Measurements from ENCODE around the gene SLC22A5. TPM values are rescaled to one million over a fixed set of nuclear protein-coding genes. Genes with fewer than 3 reads are reported as not detected.

SLC22A5 gene
- total RNA-seq, 4 donors from 2014 or later, result 34.6 to 129 (median 67.8) TPM

DNA sequence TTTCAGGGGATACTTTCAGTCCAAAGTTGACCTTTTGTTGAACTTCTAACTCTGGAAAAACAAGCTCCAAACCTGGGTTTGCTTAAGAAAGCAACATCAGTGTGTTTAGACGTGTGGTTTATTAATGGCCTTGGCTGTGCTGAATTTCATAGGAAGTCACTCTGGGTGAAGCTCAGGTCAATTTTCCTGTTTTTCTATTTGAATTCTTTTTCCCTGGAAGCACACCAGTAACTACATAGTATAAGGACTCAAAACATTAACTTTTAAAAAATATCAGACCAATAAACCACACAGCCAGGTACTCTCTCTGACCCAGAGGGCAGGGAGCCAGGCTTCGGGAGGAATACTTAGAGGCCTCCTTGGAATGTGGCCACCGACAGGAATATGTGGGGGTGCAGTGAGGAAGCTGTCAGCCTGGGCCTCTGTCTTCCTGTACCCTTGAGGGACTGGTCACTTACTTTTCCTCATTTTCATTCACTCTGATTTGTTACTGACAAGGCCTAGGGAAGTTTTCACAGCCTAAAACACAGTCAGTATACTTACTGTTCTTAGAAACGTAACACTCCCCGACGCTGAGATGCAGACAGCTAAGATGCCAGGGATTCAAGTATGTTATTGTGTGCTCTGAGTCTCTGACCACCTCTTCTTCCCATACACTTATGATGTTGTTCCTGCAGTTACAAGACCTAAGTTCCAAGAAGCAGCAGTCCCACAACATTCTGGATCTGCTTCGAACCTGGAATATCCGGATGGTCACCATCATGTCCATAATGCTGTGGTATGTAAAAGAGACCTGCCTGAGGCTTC lies 18.9 kb downstream of the SLC22A5 start:
- intact Hi-C loops (cut with DNase I; ENCODE audit: low total_unique reads) (no loop called here), in situ Hi-C loops (cut with MboI; ENCODE audit: low pct_ligation_motif_present in 1 of 4, low pct_unique_long_range_greater_than_20kb in 1 of 4, low sequenced_read_pairs in 3 of 4) (loop anchor here (10.0 to 25.0 kb wide), 5 partner anchors 116 to 449 kb away; partner anchors contain the start of genes SOWAHA (in 2 of the 4), SEPTIN8 (in 1 of the 4) and SHROOM1 (in 1 of the 4))
- no peaks in the 10 kb centered on the region for H3K9me3 ChIP-seq
- H3K27ac ChIP-seq, result peak overlapping the region; percentile 85 to 90 (median 87)
- H3K4me3 ChIP-seq, result no peak overlapping the region
- H3K27me3 ChIP-seq, result no peaks in the 10 kb centered on the region
- 22 to 58% methylated on average over 3 to 8 of the region's 8 CpGs for WGBS, 2 donors (ENCODE audit: low coverage in 1 of 2)
- peaks cover 29 to 54% (median 41%) of the 10 kb centered on the region in 4 donors for H3K4me1 ChIP-seq
- peak; percentile 30 for DNase-seq
- TF ChIP-seq, protein P1, sequence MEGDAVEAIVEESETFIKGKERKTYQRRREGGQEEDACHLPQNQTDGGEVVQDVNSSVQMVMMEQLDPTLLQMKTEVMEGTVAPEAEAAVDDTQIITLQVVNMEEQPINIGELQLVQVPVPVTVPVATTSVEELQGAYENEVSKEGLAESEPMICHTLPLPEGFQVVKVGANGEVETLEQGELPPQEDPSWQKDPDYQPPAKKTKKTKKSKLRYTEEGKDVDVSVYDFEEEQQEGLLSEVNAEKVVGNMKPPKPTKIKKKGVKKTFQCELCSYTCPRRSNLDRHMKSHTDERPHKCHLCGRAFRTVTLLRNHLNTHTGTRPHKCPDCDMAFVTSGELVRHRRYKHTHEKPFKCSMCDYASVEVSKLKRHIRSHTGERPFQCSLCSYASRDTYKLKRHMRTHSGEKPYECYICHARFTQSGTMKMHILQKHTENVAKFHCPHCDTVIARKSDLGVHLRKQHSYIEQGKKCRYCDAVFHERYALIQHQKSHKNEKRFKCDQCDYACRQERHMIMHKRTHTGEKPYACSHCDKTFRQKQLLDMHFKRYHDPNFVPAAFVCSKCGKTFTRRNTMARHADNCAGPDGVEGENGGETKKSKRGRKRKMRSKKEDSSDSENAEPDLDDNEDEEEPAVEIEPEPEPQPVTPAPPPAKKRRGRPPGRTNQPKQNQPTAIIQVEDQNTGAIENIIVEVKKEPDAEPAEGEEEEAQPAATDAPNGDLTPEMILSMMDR (IDR thresholded peaks at IDR 0.05), result no peak
- TF ChIP-seq POLR2AphosphoS5 (IDR thresholded peaks at IDR 0.05), result peak in 1 of 3 donors; percentile 22
- H3K36me3 ChIP-seq, result peaks cover 0 to 2% (median 0%) of the 10 kb centered on the region in 4 donors

DNA sequence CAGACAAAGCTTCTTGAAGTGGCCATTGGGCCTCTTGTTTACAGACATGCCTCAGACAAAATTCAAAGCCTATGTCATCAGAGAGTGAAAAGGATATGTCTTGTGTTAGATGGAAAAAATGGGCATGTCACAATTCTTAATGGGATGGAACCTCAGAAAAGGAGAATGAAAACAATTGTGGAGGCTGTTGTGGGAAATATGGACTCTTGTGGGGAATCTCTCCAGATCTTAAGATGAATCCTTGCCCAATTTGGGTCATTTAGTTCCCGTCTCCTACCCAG lies 19.5 kb downstream of the SLC22A5 start:
- TF ChIP-seq EP300 (IDR thresholded peaks at IDR 0.05; ENCODE audit: low read depth) (no peak), POLR2A (IDR thresholded peaks at IDR 0.05) (no peak), POLR2AphosphoS5 (IDR thresholded peaks at IDR 0.05) (no peak)
- TF ChIP-seq, protein P1 (IDR thresholded peaks at IDR 0.05), result no peak
- H3K27me3 ChIP-seq, result no peaks in the 10 kb centered on the region
- H3K4me1 ChIP-seq, result peaks cover 29 to 54% (median 41%) of the 10 kb centered on the region in 4 donors
- in situ Hi-C loops (cut with MboI; ENCODE audit: low pct_ligation_motif_present in 1 of 4, low pct_unique_long_range_greater_than_20kb in 1 of 4, low sequenced_read_pairs in 3 of 4), result loop anchor here (10.0 to 25.0 kb wide), 5 partner anchors 116 to 448 kb away; partner anchors contain the start of genes SOWAHA (in 2 of the 4), SEPTIN8 (in 1 of the 4) and SHROOM1 (in 1 of the 4)
- H3K9me3 ChIP-seq, result no peaks in the 10 kb centered on the region
- intact Hi-C loops (cut with DNase I; ENCODE audit: low total_unique reads), result no loop called here
- 94% methylated on average over 1 of the region's 1 CpG; no CpG with 5 or more reads in 1 of the 2 donors for WGBS, 2 donors (ENCODE audit: low coverage in 1 of 2)
- H3K4me3 ChIP-seq, result no peak overlapping the region
- DNase-seq, result no peak
- H3K27ac ChIP-seq, result peak overlapping the region; percentile 85 to 90 (median 87)
- H3K36me3 ChIP-seq, result peaks cover 0 to 8% (median 0%) of the 10 kb centered on the region in 4 donors

DNA sequence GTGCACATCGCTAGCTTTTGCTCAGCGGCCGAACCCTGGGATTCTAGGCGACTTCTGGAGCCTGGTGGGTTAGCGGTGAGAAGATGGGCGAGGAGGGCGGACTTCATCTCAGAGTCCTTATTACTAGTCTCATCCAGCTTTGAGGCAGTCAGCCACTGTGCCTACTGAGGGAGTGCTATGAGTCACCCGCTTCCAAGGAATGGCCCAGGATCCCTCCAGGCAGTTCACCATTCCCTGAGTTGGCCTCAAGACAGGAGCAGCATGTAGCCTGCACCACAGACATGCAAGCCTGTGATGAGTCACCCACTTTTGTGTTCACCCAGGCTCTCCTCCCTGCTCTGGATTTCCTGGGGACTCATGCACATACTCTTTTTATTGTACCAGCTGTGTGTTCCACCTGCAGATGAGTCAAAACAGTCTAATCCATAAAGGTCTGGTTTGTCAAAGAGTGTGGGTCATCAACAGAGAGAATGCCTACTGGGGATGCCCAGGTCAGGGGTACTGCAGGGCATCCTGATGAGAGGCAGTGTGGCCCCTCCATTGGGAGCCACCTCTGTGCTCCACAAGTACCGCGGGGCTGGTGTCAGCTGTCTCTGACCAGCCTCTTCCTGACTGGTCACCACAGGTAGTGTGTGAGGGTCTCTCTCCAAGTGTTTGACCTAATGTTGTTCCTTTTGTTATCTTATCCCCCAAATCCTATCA lies 20.2 kb downstream of the SLC22A5 start:
- Histone ChIP-seq H3K27ac (peak overlapping the region; percentile 85 to 90 (median 87)), H3K27me3 (no peaks in the 10 kb centered on the region), H3K4me1 (peaks cover 29 to 54% (median 41%) of the 10 kb centered on the region in 4 donors), H3K36me3 (peaks cover 0 to 11% (median under 1%) of the 10 kb centered on the region in 4 donors), H3K9me3 (no peaks in the 10 kb centered on the region), H3K4me3 (no peak overlapping the region)
- WGBS, 2 donors (ENCODE audit: low coverage in 1 of 2), result 45 to 90% methylated on average over 4 to 10 of the region's 10 CpGs
- intact Hi-C loops (cut with DNase I; ENCODE audit: low total_unique reads), result no loop called here
- no peak for TF ChIP-seq EP300 (IDR thresholded peaks at IDR 0.05; ENCODE audit: low read depth)
- TF ChIP-seq POLR2A (IDR thresholded peaks at IDR 0.05), result no peak
- TF ChIP-seq, protein P1 (IDR thresholded peaks at IDR 0.05), result no peak
- peak in 2 of 3 donors; percentile 45 to 72 for TF ChIP-seq POLR2AphosphoS5 (IDR thresholded peaks at IDR 0.05)
- peak; percentile 71 for DNase-seq
- in situ Hi-C loops (cut with MboI; ENCODE audit: low pct_ligation_motif_present in 1 of 4, low pct_unique_long_range_greater_than_20kb in 1 of 4, low sequenced_read_pairs in 3 of 4), result loop anchor here (10.0 to 25.0 kb wide), 5 partner anchors 115 to 448 kb away; partner anchors contain the start of genes SOWAHA (in 2 of the 4), SEPTIN8 (in 1 of the 4) and SHROOM1 (in 1 of the 4)

DNA sequence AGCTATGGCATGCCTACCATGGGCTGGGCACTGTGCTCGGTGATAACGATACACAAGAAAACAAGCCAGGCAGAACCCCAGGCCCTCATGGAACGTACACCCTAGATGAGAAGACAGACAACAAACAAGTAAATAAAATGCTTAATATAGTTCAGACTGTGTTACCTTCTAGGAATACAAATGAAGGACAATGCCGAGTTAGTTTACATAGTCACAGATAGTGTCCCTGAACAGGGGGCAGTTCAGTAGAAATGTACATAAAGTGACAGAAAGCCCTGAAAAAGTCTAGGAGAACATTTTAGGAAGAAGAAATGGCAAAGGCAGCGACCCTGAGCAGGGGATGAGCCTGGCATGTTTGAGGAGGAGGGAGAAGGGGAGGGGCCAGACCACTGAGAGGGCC lies 21.7 kb downstream of the SLC22A5 start:
- TF ChIP-seq POLR2AphosphoS5 (IDR thresholded peaks at IDR 0.05) (no peak), EP300 (IDR thresholded peaks at IDR 0.05; ENCODE audit: low read depth) (no peak), POLR2A (IDR thresholded peaks at IDR 0.05) (no peak)
- TF ChIP-seq, protein P1 (IDR thresholded peaks at IDR 0.05), result no peak
- Histone ChIP-seq H3K27me3 (no peaks in the 10 kb centered on the region), H3K4me1 (peaks cover 21 to 40% (median 32%) of the 10 kb centered on the region in 4 donors), H3K27ac (no peak overlapping the region), H3K4me3 (no peak overlapping the region), H3K9me3 (no peaks in the 10 kb centered on the region), H3K36me3 (peaks cover 0 to 14% (median 6%) of the 10 kb centered on the region in 4 donors)
- in situ Hi-C loops (cut with MboI; ENCODE audit: low pct_ligation_motif_present in 1 of 4, low pct_unique_long_range_greater_than_20kb in 1 of 4, low sequenced_read_pairs in 3 of 4) (loop anchor here (25.0 kb wide), 4 partner anchors 321 to 446 kb away; partner anchors contain the start of genes SOWAHA (in 2 of the 4), SEPTIN8 (in 1 of the 4) and SHROOM1 (in 1 of the 4)), intact Hi-C loops (cut with DNase I; ENCODE audit: low total_unique reads) (no loop called here)
- WGBS, 2 donors (ENCODE audit: low coverage in 1 of 2), result 66 to 76% methylated on average over 4 to 5 of the region's 5 CpGs
- no peak for DNase-seq
